Activated CD8-positive, alpha-beta memory T cell treated with anti-CD3 and anti-CD28 coated beads for 4 hours (primary cell): ENCODE results near the gene CLEC18B.
"Not testable (repeated sequence)": the region's sequence is repeated elsewhere in the genome, so short reads cannot be mapped to it uniquely, and the experiment has no call there.

Experiments
- DNase-seq, 2 donors: peaks; one replicate each; pipeline ENCODE4 v3.0.0-alpha.2; 2020; ENCODE audit warnings: low read depth in 2 of 2

CLEC18B gene

DNA sequence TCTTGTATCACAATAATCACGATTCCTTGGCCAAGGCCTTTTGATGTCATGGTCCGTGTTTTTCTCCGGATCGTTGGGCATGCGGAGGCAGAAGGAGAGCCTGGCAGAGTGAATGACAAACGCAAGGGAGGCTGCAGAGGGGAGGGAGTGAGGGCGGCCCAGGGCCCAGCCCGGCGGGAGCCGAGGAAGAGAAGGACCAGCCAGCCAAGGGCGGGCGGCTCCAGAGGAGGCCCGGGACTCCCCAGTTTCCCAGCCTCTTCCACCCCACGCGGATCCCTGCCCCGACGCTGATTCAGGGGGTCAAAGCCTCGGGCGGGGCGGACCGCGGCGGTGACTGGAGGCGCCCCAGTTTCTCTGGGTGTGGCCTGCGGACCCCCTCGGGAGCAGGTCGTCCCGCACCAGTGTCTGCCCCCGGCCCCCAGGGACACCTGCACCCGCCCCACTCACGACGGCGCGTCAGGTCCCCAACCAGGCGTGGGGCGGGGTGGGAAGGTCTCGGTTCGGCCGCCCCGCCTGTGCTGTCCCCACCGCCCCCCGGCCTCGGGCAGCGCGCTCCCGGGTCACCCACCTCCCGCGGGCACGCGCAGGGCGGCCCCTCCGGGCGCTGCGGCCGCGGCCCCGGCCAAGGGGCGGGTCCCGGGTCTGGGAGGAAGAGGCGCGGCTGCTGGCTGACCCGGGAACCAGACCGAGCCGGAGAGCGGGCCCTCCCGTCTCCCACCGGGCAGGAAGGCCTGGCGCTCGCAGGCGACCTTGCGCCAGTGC lies 14.5 kb downstream of the CLEC18B start:
- DNase-seq = not testable (repeated sequence)

DNA sequence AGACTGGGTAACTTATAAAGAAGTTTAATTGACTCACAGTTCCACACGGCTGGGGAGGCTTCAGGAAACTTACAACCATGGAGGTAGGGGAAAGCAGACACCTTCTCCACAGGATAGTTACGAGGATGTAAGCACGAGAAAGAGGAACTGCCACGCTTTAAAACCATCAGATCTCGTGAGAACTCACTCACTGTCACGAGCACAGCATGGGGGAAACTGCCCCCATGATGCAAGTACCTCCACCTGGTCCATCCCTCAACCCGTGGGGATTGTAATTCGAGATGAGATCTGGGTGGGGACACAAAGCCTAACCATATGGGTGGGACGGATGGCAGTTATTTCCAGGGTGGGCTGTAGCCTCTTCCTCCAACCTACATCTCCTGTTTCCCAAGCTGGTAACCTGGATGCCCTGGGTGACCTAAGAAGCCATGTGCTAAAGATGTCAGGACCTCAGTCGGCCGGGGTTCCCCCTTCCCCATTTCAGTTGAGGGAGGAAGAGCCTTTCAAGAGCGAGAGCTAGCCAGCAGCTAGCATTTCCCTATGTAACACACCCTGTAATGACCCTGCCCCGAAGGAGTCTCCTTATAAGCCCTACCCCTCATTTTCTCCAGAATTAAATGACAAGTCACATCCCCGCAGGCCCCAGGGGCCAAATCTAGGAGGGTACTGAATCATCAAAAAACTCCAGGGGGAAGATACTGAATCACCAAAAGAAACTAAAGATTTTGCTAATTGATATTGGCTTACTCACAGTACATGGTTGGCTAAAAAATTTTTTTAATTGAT lies 16.9 kb downstream of the CLEC18B start:
- not testable (repeated sequence) for DNase-seq

DNA sequence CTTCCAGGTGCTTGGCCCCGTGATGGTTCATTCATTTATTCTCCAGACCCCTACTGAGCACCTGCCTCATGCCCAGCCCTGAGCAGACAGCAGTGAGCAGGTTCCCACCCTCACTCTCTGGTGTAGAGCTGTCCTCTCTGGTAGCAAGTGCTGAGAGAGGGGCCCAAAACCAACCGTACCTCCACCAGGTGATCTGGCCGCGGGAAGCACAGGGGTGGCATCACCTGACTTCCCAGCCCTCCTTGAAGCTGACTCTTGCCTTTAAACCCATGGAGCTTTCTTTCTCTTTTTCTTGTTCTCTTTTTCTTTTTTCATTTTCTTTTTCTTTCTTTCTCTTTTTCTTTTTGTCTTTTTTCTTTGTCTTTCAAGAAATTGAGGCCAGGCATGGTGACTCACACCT lies 21.0 kb downstream of the CLEC18B start:
- not testable (repeated sequence) for DNase-seq

DNA sequence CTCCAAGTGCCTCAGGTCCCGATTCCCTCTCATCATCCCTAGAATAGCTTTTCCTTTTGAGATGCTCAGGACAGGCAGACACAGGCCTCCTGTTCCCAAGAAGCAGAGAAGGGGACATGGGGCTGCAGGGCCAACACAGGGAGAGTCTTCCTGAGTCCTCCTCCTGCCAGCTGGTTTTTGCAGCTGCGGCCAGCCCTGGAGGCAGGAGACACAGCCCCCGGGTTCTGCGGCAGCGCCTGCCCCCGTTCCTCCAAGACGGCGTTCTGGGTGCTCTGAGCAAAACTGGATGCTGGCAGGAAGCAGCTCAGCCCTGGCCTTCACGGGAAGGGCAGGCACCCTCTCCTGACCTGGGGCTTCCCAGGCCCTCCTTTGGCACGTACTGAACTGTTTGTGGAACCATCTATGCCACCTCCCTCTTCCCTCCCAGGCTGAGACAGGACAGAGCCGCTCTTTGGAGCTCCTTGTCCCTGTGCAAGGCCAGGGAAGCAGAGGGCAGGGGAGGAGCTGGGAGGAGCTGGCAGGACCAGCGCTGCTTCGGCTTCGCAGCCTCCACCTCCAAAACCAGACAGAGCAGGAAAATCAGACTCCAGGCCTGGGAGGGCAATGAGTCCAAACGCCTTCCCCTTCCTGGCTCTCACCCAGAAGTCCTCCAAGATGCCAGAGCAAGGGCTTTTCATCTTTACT lies 22.9 kb downstream of the CLEC18B start:
- not testable (repeated sequence) for DNase-seq

DNA sequence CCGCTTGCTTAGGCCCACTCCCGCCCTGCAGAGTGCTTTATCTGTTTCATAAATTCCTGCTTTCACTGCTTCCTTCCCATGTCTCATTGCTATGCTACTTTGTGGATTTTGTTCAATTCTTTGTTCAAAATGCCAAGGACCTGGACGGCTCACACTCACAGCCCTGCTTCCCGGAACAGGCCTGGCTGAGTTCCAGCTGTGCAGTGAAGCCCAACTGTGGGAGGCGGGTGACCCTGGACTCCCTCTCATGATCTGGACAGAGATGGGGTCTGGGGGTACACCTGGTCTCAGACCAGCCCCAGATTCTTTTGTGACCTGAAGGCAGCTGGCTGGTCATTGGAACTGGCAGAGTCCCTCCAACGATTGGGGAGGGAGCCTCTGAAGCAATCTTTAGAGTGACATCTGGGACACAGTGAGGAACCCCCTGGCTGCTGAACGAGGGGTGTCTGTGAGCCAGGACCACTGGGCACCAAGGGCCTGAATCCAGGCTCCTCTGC lies 24.7 kb downstream of the CLEC18B start:
- DNase-seq = not testable (repeated sequence)

DNA sequence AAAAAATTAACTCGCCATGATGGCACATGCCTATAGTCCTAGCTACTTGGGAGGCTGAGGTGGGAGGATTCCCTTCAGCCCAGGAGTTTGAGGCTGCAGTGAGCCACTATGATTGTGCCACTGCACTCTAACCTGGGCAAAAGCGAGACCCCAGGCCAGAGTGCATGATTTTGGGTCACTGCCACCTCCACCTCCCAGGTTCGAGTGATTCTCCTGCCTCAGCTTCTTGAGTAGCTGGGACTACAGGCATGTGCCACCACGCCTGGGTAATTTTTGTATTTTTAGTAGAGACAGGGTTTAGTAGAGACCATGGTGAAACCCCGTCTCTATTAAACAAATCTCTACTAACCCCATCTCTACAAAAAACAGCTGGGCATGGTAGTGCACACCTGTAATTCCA lies 26.7 kb downstream of the CLEC18B start:
- not testable (repeated sequence) for DNase-seq

DNA sequence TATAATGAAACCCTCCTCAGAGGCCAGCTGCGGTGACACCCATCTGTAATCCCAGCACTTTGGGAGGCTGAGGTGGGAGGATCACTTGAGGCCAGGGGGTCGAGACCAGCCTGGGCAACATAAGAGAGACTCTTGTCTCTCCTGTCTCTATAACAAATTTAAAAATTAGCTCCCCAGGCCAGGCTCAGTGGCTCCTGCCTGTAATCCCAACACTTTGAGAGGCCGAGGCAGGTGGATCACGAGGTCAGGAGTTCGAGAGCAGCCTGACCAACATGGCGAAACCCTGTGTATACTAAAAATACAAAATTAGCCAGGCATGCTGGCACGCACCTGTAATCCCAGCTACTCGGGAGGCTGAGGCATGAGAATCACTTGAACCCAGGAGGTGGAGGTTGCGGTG lies 27.1 kb downstream of the CLEC18B start:
- DNase-seq = not testable (repeated sequence)

DNA sequence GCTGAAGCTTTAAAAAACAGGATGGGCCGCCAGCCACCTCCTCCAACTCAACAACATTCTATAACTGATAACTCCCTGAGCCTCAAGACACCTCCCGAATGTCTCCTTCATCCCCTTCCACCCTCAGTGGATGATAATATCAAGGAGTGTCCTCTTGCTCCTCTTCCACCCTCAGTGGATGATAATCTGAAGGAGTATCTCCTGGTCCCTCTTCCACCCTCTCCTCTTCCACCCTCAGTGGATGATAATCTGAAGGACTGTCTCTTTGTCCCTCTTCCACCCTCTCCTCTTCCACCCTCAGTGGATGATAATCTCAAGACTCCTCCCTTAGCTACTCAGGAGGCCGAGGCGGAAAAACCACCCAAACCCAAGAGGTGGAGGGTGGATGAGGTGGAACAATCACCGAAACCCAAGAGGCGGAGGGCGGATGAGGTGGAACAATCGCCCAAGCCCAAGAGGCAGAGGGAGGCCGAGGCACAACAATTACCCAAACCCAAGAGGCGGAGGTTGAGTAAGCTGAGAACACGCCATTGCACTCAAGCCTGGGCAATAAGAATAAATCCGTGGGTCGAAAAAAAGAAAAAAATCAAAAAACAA lies 29.7 kb downstream of the CLEC18B start:
- not testable (repeated sequence) for DNase-seq

DNA sequence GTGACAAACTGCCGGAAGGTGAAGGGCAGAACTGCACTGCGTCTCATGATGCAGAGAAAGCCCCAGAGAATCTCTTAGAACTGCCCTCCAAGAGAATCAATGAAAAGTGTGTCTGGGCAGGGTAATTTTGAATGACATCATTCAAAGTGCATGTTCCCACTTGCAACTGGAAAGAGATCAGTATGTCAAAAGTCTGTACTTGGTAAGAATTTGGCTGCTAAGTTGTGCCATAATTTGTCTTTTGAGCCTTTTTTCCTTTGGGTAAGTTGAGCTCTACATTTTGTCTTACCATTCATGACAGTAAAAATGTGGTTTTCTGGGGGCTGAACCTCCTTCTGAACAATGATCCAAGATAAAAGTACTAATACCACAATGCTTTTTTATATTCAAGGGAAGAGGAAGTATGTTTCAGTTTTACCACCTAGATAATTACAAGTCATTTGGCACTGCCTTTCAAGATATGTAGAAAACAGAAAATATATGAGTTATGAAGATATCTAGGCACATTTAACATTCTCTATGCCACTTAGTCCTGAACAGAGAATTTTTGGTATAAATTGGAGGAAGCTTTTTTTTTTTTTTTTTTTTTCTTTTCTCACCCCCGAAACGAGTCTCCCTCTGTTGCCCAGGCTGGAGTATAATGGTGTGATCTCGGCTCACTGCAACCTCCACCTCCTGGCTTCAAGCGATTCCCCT lies 38.8 kb downstream of the CLEC18B start:
- DNase-seq = not testable (repeated sequence)

DNA sequence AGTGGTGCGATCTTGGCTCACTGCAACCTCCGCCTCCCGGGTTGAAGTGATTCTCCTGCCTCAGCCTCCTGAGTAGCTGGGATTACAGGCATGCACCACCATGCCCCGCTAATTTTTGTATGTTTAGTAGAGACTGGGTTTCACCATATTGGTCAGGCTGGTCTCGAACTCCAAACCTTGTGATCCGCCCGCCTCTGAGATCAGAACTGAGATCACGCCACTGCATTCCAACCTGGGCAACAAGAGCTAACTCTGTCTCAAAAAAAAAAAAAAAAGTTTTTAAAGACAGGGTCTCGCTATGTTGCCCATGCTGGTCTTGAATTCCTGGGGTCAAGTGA lies 47.5 kb downstream of the CLEC18B start:
- DNase-seq = not testable (repeated sequence)

DNA sequence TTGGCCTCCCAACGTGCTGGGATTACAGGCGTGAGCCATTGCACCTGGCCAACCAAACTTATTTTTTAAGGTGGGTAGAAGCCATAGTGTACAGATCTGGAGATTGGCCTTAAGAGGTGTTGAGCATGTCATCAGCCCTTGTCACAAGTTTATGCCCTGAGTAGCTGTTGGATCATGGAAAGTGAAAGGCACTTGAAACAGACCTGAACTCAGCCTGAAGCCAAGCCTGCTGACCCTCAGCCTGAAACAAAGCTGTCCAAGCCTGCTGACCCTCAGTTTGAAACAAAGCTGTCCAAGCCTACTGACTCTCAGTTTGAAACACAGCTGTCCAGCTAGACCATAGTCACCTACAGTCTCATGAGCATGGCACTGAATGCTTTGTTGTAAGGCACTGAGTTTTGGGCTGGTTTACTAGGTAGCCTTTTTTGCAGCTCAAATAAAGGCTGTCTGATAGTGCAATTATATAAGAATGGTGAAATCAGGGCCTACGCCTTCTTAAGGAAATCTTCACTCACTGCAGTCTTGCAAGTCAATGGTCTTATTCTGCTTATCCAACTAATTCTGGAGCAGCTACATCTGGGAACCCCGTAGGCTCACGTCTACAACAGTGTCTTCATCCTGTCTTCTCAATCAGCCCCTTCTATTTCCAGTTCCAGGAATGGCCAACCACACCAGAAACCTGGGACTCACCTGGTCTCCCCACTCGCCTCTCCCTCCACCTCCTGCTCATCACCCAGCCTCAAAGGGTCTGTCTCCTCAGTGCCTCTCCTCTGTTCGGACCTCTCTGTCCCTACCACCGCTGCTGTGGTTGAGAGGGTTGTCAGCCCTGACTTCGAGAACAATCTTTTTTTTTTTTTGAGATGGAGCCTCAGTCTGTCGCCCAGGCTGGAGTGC lies 48.1 kb downstream of the CLEC18B start:
- no peak for DNase-seq

DNA sequence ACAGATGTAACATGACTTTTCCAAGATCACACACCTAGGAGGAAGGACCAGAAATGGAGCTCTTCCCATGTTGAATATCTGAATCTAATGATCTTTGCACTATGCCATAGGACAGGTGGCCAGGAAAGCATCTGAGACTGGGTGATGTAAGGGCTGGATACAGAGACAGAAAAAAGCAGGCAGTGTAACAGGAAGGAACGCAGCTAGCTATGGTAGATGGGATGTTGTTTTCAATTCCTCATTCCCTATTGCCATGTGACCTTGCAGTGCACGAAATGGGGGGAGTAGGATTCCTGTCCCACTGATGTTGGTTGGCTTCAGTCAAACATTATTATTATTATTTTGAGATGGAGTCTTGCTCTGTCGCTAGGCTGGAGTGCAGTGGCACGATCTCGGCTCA lies 48.9 kb downstream of the CLEC18B start:
- DNase-seq = no peak

DNA sequence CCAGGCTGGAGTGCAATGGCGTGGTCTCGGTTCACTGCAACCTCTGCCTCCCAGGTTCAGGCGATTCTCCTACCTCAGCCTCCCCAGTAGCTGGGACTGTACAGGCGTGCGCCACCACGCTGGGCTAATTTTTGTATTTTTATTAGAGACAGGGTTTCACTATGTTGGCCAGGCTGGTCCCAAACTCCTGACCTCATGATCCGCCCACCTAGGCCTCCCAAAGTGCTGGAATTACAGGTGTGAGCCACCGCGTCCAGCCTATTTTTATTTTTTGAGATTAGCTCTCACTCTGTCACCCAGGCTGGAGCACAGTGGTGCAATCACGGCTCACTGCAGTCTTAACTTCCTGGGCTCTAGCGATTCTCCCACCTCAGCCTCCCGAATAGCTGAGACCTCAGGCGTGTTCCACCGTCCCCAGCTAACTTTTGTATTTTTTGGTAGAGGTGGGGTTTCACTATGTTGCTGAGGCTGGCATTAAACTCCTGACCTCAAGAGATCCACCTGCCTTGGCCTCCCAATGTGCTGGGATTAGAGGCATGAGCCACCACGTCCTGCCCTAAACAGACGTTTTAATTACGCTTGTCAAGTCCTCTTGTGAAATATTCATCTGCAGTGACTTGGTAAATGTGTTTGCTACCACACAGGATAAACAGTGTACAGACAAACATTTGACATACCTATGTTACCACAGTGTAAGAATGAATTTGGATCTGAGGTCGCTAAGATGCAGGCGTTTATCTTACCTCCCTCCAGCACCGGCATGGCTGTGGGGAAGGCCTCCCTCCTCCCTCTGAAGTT lies 50.7 kb downstream of the CLEC18B start:
- DNase-seq = not testable (repeated sequence)

DNA sequence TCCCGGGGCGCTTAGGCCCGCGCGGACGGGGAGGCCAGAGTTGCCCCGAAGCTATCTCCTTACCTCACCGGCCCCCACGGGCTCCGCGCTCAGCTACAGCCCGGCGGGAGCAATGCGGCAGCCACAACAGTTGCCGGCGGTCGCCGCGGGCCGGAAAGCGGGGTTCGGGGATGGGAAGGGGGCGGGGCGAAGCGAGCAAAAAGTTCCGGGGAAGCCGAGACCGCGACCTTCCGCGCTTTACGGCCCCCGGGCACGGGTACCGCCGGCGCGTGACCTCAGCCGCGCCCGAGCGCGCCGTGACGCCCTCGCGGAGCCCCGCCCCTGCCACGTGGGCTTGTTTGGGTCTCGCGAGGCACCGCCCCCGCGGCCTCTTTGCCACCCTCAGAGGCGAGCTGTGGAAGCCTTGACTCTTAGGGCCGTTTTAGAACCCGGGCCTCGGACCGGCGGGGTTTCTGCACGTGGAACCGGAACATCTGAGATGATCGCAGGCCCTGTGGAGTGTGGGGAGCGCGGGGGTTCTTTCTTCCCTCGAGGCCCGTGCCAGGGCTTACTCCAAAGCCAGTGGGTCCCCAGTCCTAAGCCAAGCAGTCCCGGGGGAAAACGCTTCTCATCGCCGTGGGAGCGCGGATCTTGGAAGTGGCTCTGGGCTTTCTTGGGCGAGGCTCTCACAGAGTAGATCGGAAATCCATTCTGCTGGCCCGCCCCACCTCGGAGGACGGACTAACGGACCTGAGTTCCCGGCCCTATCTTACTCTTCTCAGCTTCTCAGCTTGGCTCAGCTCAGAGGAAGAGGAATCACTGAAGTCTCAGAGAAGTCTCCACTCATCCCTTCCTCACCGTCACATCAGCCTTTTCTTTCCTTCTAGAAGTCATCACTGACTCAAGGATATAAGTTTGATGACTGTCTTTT lies 53.0 kb downstream of the CLEC18B start:
- peak; percentile 94 to 100 for DNase-seq

DNA sequence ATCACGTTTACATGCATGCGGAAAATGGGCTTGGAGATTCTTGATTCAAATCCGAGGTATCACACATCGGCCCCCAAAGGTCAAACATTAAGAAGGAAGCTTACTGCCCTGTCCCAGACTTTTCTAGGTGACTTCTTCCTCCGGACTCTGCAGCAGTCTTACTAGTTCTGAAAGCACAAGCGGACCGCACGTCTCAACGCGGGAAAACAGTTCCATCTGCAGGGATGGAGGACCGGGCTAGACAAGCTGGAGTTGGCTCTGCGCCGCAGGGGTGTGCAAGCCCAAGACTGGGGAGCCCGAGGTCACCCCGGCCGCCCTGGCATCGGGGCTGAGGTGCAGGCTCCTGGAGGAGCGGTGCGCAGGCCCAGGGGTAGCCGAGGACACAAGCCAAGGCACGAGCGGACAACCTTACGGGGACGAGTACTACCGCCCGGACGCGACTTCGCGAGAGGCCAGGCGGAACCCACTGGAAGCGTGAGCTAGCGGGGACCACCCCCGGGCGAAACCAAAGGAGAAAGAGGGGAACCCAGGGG lies 53.7 kb downstream of the CLEC18B start:
- peak; percentile 1 to 27 for DNase-seq

DNA sequence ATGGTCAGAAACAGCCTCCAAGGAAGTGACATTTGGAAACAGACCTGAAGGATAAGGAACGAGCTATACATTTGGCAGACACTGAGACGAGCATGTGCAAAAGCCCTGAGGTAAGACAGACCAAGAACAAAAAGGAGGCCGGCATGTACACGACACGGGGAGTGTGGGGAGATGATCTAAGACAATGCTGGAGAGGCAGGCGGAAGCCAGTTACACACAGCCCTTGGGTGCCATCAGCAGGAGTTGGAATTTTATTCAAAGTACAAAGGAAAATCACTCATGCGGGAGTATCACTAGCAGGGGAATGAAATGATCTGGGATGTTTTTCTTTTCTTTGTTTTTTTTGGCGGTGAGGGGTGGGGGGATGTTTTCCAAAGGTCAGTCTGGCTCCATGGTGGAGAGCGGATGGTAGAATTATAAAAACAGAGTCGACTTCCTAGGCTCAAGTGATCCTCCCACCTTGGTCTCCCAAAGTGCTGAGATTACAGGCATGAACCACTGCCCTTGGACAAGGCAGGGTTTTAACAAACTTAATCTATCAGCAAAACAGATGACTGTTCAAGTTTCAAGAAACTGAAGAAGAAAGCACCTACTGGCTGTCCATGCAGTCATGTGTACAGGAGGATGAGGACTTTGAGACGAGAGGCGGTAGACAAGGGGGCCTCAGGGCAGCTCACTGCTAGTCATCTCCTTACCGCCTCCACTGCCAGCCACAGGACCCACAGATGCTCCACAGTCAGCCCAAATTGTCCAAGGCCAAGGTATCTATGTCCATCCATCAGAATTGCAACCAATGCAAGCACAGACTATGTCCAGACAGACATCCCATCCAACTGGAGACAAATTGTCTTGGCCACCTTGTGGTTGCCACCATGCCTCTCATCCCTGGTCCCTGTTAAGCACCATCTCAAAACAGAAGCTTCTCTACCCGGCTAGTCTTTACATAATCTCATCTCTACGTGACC lies 59.4 kb downstream of the CLEC18B start:
- not testable (repeated sequence) for DNase-seq
